HG02642 (cell line): ENCODE measurements around the gene BCLAF1.
"Not testable (repeated sequence)": the region's sequence is repeated elsewhere in the genome, so short reads cannot be mapped to it uniquely, and the experiment has no call there.

Source experiments
- ATAC-seq: cut with Tn5 transposase; IDR thresholded peaks from one replicate; pipeline ENCODE4 v1.9.1; 2021; ENCODE audit warnings: mild to moderate bottlenecking; ENCODE audit not compliant: unreplicated experiment, poor library complexity

BCLAF1 gene

GRCh38 chr6:136312975-136313374 is 23.3 kb upstream of the BCLAF1 start:
- no peak for ATAC-seq

GRCh38 chr6:136309729-136310311 is 20.2 kb upstream of the BCLAF1 start:
- ATAC-seq: no peak

GRCh38 chr6:136309171-136309570 is 19.5 kb upstream of the BCLAF1 start:
- no peak for ATAC-seq

GRCh38 chr6:136308469-136308868 is 18.8 kb upstream of the BCLAF1 start:
- ATAC-seq: not testable (repeated sequence)

GRCh38 chr6:136307351-136307750 is 17.7 kb upstream of the BCLAF1 start:
- ATAC-seq: no peak

GRCh38 chr6:136306466-136306865 is 16.8 kb upstream of the BCLAF1 start:
- ATAC-seq: no peak

- ATAC-seq: no peak
Measured at GRCh38 chr6:136304410-136304809, 14.8 kb upstream of the BCLAF1 start.

GRCh38 chr6:136303516-136303915 is 13.9 kb upstream of the BCLAF1 start:
- no peak for ATAC-seq

GRCh38 chr6:136294621-136295020 is 5.0 kb upstream of the BCLAF1 start:
- no peak for ATAC-seq

- peak; percentile 26 for ATAC-seq
Measured at GRCh38 chr6:136290410-136291010, 864 bp upstream of the BCLAF1 start.

- ATAC-seq: peak; percentile 55
Measured at GRCh38 chr6:136289327-136289578, 393 bp downstream of the BCLAF1 start.

GRCh38 chr6:136288566-136289326 is 900 bp downstream of the BCLAF1 start:
- peak; percentile 35 for ATAC-seq

GRCh38 chr6:136284909-136285308 is 4.7 kb downstream of the BCLAF1 start:
- ATAC-seq: no peak

- ATAC-seq: no peak
Measured at GRCh38 chr6:136282906-136283305, 6.7 kb downstream of the BCLAF1 start.

GRCh38 chr6:136280032-136280609 is 9.5 kb downstream of the BCLAF1 start:
- no peak for ATAC-seq

GRCh38 chr6:136274062-136274461 is 15.6 kb downstream of the BCLAF1 start:
- no peak for ATAC-seq

GRCh38 chr6:136265101-136265500 is 24.5 kb downstream of the BCLAF1 start:
- ATAC-seq: no peak

GRCh38 chr6:136262940-136263339 is 26.7 kb downstream of the BCLAF1 start:
- no peak for ATAC-seq

- no peak for ATAC-seq
Measured at GRCh38 chr6:136254851-136255466, 34.7 kb downstream of the BCLAF1 start.

- no peak for ATAC-seq
Measured at GRCh38 chr6:136253734-136254133, 35.9 kb downstream of the BCLAF1 start.

GRCh38 chr6:136252441-136252840 is 37.2 kb downstream of the BCLAF1 start:
- no peak for ATAC-seq
